ENCODE results near the gene NFKBIB.

The NFKBIB gene

GRCh38 chr19:38911388-38912001, 11.7 kb downstream of the NFKBIB start:
- DNase-seq (ENCODE audit: extremely low read depth, low read depth), result no peak
- no peak for TF ChIP-seq CTCF (IDR thresholded peaks at IDR 0.05; ENCODE audit: low read depth, low read length)

- TF ChIP-seq CTCF (IDR thresholded peaks at IDR 0.05; ENCODE audit: low read depth, low read length), result no peak
- DNase-seq (ENCODE audit: extremely low read depth, low read depth), result no peak
Observed at GRCh38 chr19:38912600-38913514, 13.1 kb downstream of the NFKBIB start.

- no peak for TF ChIP-seq CTCF (IDR thresholded peaks at IDR 0.05; ENCODE audit: low read depth, low read length)
- DNase-seq (ENCODE audit: extremely low read depth, low read depth), result no peak
Observed at GRCh38 chr19:38913958-38914357, 14.2 kb downstream of the NFKBIB start.

GRCh38 chr19:38915329-38916321, 15.9 kb downstream of the NFKBIB start:
- no peak for DNase-seq (ENCODE audit: extremely low read depth, low read depth)
- TF ChIP-seq CTCF (IDR thresholded peaks at IDR 0.05; ENCODE audit: low read depth, low read length), result no peak

- DNase-seq (ENCODE audit: extremely low read depth, low read depth), result no peak
- TF ChIP-seq CTCF (IDR thresholded peaks at IDR 0.05; ENCODE audit: low read depth, low read length), result no peak
Observed at GRCh38 chr19:38917516-38917915, 17.7 kb downstream of the NFKBIB start.

- no peak for DNase-seq (ENCODE audit: extremely low read depth, low read depth)
- TF ChIP-seq CTCF (IDR thresholded peaks at IDR 0.05; ENCODE audit: low read depth, low read length), result no peak; the same call in none of the 2 replicates
Observed at GRCh38 chr19:38917921-38918491, 18.2 kb downstream of the NFKBIB start.
